ENCODE data around the gene ALDH4A1. TPM values are rescaled to one million over a fixed set of nuclear protein-coding genes. Genes with fewer than 3 reads are reported as not detected.

Gene ALDH4A1
- total RNA-seq, 1 experiment from 2014 or later: 26.1 TPM

DNA sequence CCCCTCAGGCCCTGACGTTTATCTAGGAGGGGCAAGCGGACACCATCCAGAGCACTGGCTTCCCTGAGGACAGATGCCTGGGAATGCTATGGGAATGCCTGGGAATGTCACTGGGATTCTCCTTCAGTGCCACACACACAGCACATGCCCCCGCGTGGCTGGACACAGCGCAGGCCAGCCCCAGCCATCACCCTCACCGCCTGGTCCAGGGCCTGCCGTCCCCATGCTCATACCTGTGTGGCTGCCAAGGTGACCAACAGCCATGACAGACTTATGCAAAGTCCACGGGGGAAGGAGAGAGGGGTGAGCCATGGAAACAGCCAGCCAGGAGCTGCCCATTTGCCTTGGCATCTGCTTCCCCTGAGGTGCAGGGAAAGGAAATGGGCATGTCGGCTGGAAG, 37.2 kb downstream of the ALDH4A1 start:
- H3K27ac ChIP-seq (ENCODE audit: insufficient read length, low read depth, low read length): no peak overlapping the region
- peak overlapping the region; percentile 5; the same call in 1 of the 2 replicates for H3K14ac ChIP-seq (ENCODE audit: insufficient read depth, low read length)
- H3K4me1 Mint-ChIP-seq: peaks cover under 1 to 4% of the 10 kb centered on the region in 2 experiments; a peak in 2 of 4 replicates
- H4K91ac ChIP-seq (ENCODE audit: insufficient read length, low read depth, low read length): no peak overlapping the region
- no peak overlapping the region for H2BK5ac ChIP-seq (ENCODE audit: insufficient read length, low read length)
- no peak overlapping the region for H4K5ac ChIP-seq (ENCODE audit: insufficient read length, low read depth, low read length)
- no peak overlapping the region for H3K23ac ChIP-seq (ENCODE audit: insufficient read length, low read depth, low read length)
- no peaks in the 10 kb centered on the region for H3K23me2 ChIP-seq (ENCODE audit: insufficient read length, low read depth, low read length, poor library complexity, severe bottlenecking)
- H3K9me3 Mint-ChIP-seq: no peaks in the 10 kb centered on the region
- H3K9me3 ChIP-seq (ENCODE audit: control insufficient read depth, low read depth, low read length): no peaks in the 10 kb centered on the region
- no peak overlapping the region; a peak in 1 of 7 replicates for H3K27ac Mint-ChIP-seq
- TF ChIP-seq, protein P1, sequence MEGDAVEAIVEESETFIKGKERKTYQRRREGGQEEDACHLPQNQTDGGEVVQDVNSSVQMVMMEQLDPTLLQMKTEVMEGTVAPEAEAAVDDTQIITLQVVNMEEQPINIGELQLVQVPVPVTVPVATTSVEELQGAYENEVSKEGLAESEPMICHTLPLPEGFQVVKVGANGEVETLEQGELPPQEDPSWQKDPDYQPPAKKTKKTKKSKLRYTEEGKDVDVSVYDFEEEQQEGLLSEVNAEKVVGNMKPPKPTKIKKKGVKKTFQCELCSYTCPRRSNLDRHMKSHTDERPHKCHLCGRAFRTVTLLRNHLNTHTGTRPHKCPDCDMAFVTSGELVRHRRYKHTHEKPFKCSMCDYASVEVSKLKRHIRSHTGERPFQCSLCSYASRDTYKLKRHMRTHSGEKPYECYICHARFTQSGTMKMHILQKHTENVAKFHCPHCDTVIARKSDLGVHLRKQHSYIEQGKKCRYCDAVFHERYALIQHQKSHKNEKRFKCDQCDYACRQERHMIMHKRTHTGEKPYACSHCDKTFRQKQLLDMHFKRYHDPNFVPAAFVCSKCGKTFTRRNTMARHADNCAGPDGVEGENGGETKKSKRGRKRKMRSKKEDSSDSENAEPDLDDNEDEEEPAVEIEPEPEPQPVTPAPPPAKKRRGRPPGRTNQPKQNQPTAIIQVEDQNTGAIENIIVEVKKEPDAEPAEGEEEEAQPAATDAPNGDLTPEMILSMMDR (conservative IDR thresholded peaks at IDR 0.05): no peak
- no peak overlapping the region for H2BK120ac ChIP-seq (ENCODE audit: low read depth, low read length, poor library complexity, severe bottlenecking)
- no peaks in the 10 kb centered on the region for H3K36me3 Mint-ChIP-seq (ENCODE audit: insufficient read depth in 1 of 3, low read depth in 3 of 3)
- no peak overlapping the region for H3K4me3 Mint-ChIP-seq
- no peaks in the 10 kb centered on the region for H3K27me3 ChIP-seq (ENCODE audit: insufficient read depth, low read length)
- no peak overlapping the region for H2BK15ac ChIP-seq (ENCODE audit: low read depth, low read length)
- peaks cover 21% of the 10 kb centered on the region for H3K27me3 Mint-ChIP-seq (ENCODE audit: low read depth)
- H2AFZ ChIP-seq (ENCODE audit: low read length): no peak overlapping the region
- H3K4me1 ChIP-seq (ENCODE audit: insufficient read depth, low read length): no peaks in the 10 kb centered on the region
- H3T11ph ChIP-seq (ENCODE audit: low read length): no peak overlapping the region
- H3K56ac ChIP-seq (ENCODE audit: insufficient read length, low read depth, low read length): no peak overlapping the region
- H3K9ac ChIP-seq (ENCODE audit: extremely low read depth, insufficient read length, low read length): no peak overlapping the region
- no peak for DNase-seq
- no peaks in the 10 kb centered on the region for H4K20me1 ChIP-seq (ENCODE audit: control insufficient read depth, insufficient read depth, insufficient read length)
- no peaks in the 10 kb centered on the region for H3K79me2 ChIP-seq (ENCODE audit: insufficient read depth, low read length)
- no peak overlapping the region for H2BK12ac ChIP-seq (ENCODE audit: insufficient read length, low read depth, low read length)
- no peaks in the 10 kb centered on the region for H3K79me1 ChIP-seq (ENCODE audit: insufficient read depth, low read depth, low read length, poor library complexity, severe bottlenecking)
- H4K8ac ChIP-seq (replicated peaks; ENCODE audit: insufficient read length, low read depth, low read length): no peak overlapping the region
- WGBS (ENCODE audit: extremely low coverage, insufficient read length, low lambda C conversion rate): no CpG with 5 or more reads among the region's 9 CpGs
- H3K18ac ChIP-seq (ENCODE audit: insufficient read length, low read depth, low read length): no peak overlapping the region
- no peak overlapping the region for H3K4ac ChIP-seq (ENCODE audit: low read depth, low read length)
- H3K4me2 ChIP-seq (ENCODE audit: insufficient read depth, insufficient read length, low read length): no peak overlapping the region
- no peak overlapping the region for H2BK20ac ChIP-seq (ENCODE audit: low read depth, low read length, poor library complexity, severe bottlenecking)
- no peak overlapping the region for H2AK5ac ChIP-seq (ENCODE audit: insufficient read length, low read length)
